ENCODE results near the gene FAM170A. TPM values are rescaled to one million over a fixed set of nuclear protein-coding genes. Genes with fewer than 3 reads are reported as not detected.

The FAM170A gene
- total RNA-seq, 4 donors from 2014 or later = not detected

DNA sequence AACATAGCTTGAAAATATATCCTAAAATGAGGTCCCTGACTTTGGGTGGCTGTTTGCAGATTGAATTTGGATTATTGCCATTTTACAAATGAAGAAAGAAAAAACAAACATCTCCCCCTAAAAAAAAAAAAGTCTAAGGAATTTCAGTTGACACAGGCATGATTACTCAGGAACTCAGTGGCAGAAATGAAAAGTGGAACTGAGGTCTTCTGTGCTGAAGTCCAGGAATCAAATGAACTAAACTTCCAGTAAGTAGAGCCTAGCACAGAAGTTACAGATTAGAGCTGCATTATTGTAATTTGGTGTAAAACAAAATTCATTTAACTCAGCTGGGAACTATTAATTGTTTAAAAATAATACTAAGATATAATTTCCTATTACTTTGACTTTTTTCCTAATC lies 26.7 kb downstream of the FAM170A start:
- H3K4me1 ChIP-seq = no peaks in the 10 kb centered on the region
- no peak for TF ChIP-seq POLR2A (IDR thresholded peaks at IDR 0.05)
- TF ChIP-seq, protein P1, sequence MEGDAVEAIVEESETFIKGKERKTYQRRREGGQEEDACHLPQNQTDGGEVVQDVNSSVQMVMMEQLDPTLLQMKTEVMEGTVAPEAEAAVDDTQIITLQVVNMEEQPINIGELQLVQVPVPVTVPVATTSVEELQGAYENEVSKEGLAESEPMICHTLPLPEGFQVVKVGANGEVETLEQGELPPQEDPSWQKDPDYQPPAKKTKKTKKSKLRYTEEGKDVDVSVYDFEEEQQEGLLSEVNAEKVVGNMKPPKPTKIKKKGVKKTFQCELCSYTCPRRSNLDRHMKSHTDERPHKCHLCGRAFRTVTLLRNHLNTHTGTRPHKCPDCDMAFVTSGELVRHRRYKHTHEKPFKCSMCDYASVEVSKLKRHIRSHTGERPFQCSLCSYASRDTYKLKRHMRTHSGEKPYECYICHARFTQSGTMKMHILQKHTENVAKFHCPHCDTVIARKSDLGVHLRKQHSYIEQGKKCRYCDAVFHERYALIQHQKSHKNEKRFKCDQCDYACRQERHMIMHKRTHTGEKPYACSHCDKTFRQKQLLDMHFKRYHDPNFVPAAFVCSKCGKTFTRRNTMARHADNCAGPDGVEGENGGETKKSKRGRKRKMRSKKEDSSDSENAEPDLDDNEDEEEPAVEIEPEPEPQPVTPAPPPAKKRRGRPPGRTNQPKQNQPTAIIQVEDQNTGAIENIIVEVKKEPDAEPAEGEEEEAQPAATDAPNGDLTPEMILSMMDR (IDR thresholded peaks at IDR 0.05) = no peak

DNA sequence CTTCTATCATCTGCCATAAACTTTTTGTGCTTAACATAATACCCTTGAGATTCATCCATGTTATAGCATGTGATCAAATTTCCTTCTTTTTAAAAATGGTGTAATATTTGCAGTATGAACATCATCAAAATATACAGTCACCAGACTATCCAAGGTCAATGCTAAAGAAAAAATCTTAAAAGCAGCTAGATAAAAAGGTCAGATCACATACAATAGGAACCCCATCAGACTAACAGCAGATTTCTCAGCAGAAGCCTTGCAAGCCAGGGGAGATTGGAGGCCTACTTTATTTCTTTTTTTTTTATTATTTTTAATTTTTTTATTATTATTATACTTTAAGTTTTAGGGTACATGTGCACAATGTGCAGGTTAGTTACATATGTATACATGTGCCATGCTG lies 37.2 kb downstream of the FAM170A start:
- H3K27me3 ChIP-seq = no peaks in the 10 kb centered on the region
- H3K27ac ChIP-seq = no peak overlapping the region
- TF ChIP-seq, protein P1 (IDR thresholded peaks at IDR 0.05) = no peak
- no peak for TF ChIP-seq POLR2A (IDR thresholded peaks at IDR 0.05)
- no peaks in the 10 kb centered on the region for H3K36me3 ChIP-seq
- no peaks in the 10 kb centered on the region for H3K9me3 ChIP-seq
- no peaks in the 10 kb centered on the region for H3K4me1 ChIP-seq
- no peak overlapping the region for H3K4me3 ChIP-seq
- DNase-seq = no peak

More for the DNA sequence above, 26.7 kb downstream of the FAM170A start:
- H3K36me3 ChIP-seq = no peaks in the 10 kb centered on the region
- no peaks in the 10 kb centered on the region for H3K27me3 ChIP-seq
- H3K9me3 ChIP-seq = no peaks in the 10 kb centered on the region
- H3K4me3 ChIP-seq = no peak overlapping the region
- no peak overlapping the region for H3K27ac ChIP-seq
- no peak for DNase-seq

DNA sequence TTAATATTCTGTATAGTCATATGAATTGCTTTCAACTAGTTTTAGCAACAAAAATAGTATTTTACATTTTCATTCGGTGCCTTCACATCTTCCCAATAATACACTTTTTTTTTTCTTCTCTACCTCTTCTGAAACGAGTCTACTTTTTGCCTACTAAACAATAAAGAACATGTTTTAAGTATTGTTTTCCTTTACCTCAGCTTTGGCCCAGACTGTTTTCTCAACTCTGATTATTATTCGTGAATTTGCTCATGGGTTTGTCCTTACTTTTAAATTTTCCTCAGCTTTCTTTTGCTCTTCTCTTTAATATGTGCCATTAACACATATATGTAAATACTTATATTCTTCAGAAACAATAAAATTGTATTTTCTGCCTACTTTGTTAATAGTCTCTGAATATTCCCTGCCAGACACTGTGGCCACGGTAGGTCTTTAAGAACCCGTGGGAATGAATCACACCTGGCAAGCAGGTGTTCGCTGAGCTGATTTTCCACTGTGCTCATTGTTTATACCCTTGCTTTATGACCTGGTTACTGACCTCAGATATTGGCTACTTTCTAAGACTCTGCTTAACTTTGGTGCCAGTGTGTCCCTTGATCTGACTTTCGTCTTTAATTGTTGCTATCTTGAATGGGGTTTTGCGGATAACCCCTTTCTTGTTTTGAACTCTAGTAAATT lies 49.1 kb downstream of the FAM170A start:
- Histone ChIP-seq H3K9me3 (no peaks in the 10 kb centered on the region), H3K36me3 (no peaks in the 10 kb centered on the region), H3K4me1 (no peaks in the 10 kb centered on the region), H3K27ac (no peak overlapping the region), H3K4me3 (no peak overlapping the region), H3K27me3 (no peaks in the 10 kb centered on the region)
- TF ChIP-seq, protein P1 (IDR thresholded peaks at IDR 0.05) = no peak
- TF ChIP-seq POLR2A (IDR thresholded peaks at IDR 0.05) = no peak
- DNase-seq = no peak

DNA sequence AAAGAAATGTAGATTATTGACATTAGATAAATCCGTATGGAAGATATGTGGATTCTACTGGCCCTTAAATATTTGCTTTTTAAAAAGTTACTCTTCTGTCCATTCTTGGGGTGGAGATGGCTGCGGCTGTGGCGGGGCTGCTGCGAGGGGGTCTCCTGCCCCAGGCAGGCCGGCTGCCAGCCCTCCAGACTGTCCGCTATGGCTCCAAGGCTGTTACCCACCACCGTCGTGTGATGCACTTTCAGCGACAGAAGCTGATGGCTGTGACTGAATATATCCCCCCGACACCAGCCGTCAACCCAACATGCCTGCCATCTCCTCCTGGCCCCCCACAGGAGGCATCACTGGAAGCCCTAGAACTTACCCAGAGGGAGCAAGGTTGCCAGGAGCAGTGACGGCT lies 50.7 kb downstream of the FAM170A start:
- Histone ChIP-seq H3K27me3 (no peaks in the 10 kb centered on the region), H3K4me1 (no peaks in the 10 kb centered on the region), H3K9me3 (no peaks in the 10 kb centered on the region), H3K36me3 (no peaks in the 10 kb centered on the region), H3K4me3 (no peak overlapping the region), H3K27ac (no peak overlapping the region)
- no peak for TF ChIP-seq POLR2A (IDR thresholded peaks at IDR 0.05)
- TF ChIP-seq, protein P1 (IDR thresholded peaks at IDR 0.05) = no peak
- no peak for DNase-seq

DNA sequence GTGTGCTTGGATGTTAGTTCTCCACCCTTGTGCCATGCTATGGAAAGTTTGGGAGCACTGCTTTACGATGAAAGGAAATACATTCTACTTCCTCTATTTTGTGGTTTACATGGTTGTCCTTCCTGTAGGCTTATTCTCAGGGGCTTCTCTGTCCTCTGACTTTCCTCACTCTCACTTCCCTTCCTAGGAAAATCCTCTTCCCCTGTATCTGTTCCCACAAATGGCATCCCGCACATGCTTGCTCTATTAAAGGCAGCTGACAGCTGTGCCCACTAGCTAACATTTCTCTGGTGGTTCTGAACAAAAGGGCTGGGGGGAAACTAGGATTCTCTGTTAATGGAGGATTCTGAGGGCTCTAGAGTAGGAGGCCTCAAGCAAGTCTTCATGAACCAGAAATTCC lies 52.4 kb downstream of the FAM170A start:
- no peak overlapping the region for H3K27ac ChIP-seq
- no peaks in the 10 kb centered on the region for H3K9me3 ChIP-seq
- H3K36me3 ChIP-seq = no peaks in the 10 kb centered on the region
- H3K4me1 ChIP-seq = no peaks in the 10 kb centered on the region
- TF ChIP-seq, protein P1 (IDR thresholded peaks at IDR 0.05) = no peak
- TF ChIP-seq POLR2A (IDR thresholded peaks at IDR 0.05) = no peak
- DNase-seq = no peak
- H3K4me3 ChIP-seq = no peak overlapping the region
- no peaks in the 10 kb centered on the region for H3K27me3 ChIP-seq

DNA sequence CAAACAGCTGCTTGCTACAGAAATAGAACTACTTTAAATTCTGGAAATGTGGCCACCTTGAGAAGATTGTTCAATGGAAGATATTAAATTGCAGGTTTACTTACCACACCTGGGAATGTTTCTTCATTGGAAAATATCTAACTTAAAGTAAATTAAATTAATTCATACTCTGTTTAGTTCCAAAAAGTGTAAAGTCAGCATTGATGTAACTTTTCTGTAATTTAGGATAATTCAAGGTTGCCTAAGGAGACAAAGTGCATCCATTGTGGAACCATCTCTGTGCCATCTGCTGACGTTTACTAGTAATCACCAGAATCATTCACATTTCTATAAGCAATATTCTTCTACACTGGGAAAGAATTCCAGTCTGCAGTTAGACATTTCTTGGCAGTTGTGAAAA lies 53.0 kb downstream of the FAM170A start:
- Histone ChIP-seq H3K27ac (no peak overlapping the region), H3K36me3 (no peaks in the 10 kb centered on the region), H3K4me1 (no peaks in the 10 kb centered on the region), H3K27me3 (no peaks in the 10 kb centered on the region), H3K9me3 (no peaks in the 10 kb centered on the region), H3K4me3 (no peak overlapping the region)
- TF ChIP-seq POLR2A (IDR thresholded peaks at IDR 0.05) = no peak
- TF ChIP-seq, protein P1 (IDR thresholded peaks at IDR 0.05) = no peak
- no peak for DNase-seq

All from Peyer's patch (tissue), 4 donors.